Stomach smooth muscle (tissue), 2 donors: ENCODE results near the gene TTC19.

ENCODE experiments used
- H3K27ac ChIP-seq: one replicate; pipeline ENCODE4 v1.7.0; 2013; ENCODE audit warnings: mild to moderate bottlenecking, low read length, inconsistent platforms
- H3K27me3 ChIP-seq, 2 donors: one replicate each; pipeline ENCODE4 v1.7.0; 2013; ENCODE audit warnings: low read length in 2 of 2; ENCODE audit not compliant: insufficient read depth in 2 of 2, control insufficient read depth in 1 of 2
- H3K36me3 ChIP-seq, 2 donors: one replicate each; pipeline ENCODE4 v1.7.0; 2013; ENCODE audit warnings: low read length in 2 of 2; ENCODE audit not compliant: control insufficient read depth in 2 of 2, insufficient read depth in 2 of 2
- H3K4me1 ChIP-seq: one replicate; pipeline ENCODE4 v1.7.0; 2013; ENCODE audit warnings: low read length; ENCODE audit not compliant: control insufficient read depth, insufficient read depth
- H3K4me3 ChIP-seq, 2 donors: one replicate each; pipeline ENCODE4 v1.7.0; 2013; ENCODE audit warnings: low read length in 2 of 2
- H3K9ac ChIP-seq, 2 donors: one replicate each; pipeline ENCODE4 v1.7.0; 2013; ENCODE audit warnings: low read length in 2 of 2, mild to moderate bottlenecking in 1 of 2
- H3K9me3 ChIP-seq, 2 donors: one replicate each; pipeline ENCODE4 v1.7.0; 2013; ENCODE audit warnings: low read length in 2 of 2; ENCODE audit not compliant: control insufficient read depth in 2 of 2
- donor health status: healthy.
- donor health status: Pancreatic carcinoma.

The TTC19 gene

GRCh38 chr17:16001226-16001897 lies 1.7 kb downstream of the TTC19 start:
- peaks cover 35 to 38% of the 10 kb centered on the region in 2 donors for H3K36me3 ChIP-seq
- H3K27ac ChIP-seq: no peak overlapping the region
- H3K9ac ChIP-seq: no peak overlapping the region
- H3K4me1 ChIP-seq: peaks cover 11% of the 10 kb centered on the region
- peak overlapping the region in 1 of 2 donors; percentile 86 for H3K4me3 ChIP-seq
- no peaks in the 10 kb centered on the region for H3K9me3 ChIP-seq
- H3K27me3 ChIP-seq: no peaks in the 10 kb centered on the region

DNA sequence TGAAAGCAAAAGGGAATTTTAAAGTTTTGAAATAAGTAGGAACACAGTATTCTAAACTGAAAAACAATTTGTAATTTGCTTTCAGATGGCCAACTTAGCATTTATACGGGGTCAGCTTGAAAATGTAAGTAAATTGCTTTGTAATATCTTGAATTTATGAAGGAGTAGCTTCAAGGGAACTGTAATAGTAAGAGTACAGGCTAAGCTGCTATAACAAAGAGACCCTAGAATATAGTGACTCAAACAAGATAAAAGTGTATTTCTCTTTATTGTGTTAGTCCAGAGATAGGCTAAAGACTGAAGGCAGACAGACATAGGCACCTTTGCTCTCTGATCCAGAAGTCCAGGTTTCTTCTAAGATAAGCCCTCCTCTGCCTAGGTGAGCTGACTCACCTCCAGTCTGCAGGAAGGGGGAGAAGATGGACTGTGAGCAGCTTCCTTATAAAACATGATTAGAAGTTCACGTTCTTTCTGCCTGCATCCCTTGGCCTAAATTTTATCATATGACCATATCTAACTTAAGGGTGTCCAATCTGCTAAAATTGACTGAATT lies 3.2 kb downstream of the TTC19 start:
- Histone ChIP-seq H3K4me3 (no peak overlapping the region), H3K9me3 (no peaks in the 10 kb centered on the region), H3K27me3 (no peaks in the 10 kb centered on the region), H3K27ac (no peak overlapping the region), H3K4me1 (peaks cover 11% of the 10 kb centered on the region), H3K9ac (no peak overlapping the region), H3K36me3 (peaks cover 44 to 46% of the 10 kb centered on the region in 2 donors)

- Histone ChIP-seq H3K27ac (no peak overlapping the region), H3K4me3 (no peak overlapping the region), H3K27me3 (no peaks in the 10 kb centered on the region), H3K36me3 (peaks cover 51 to 56% of the 10 kb centered on the region in 2 donors), H3K4me1 (peaks cover 10% of the 10 kb centered on the region), H3K9ac (no peak overlapping the region), H3K9me3 (no peaks in the 10 kb centered on the region)
Measured at GRCh38 chr17:16003841-16004240, 4.2 kb downstream of the TTC19 start.

- Histone ChIP-seq H3K27me3 (no peaks in the 10 kb centered on the region), H3K9ac (no peak overlapping the region), H3K9me3 (no peaks in the 10 kb centered on the region), H3K36me3 (peaks cover 51 to 61% of the 10 kb centered on the region in 2 donors), H3K4me3 (no peak overlapping the region), H3K27ac (no peak overlapping the region), H3K4me1 (peaks cover 4% of the 10 kb centered on the region)
Measured at GRCh38 chr17:16005636-16006035, 6.0 kb downstream of the TTC19 start.

- Histone ChIP-seq H3K4me1 (no peaks in the 10 kb centered on the region), H3K4me3 (no peak overlapping the region), H3K27me3 (no peaks in the 10 kb centered on the region), H3K9ac (no peak overlapping the region), H3K9me3 (no peaks in the 10 kb centered on the region), H3K36me3 (peaks cover 50 to 55% of the 10 kb centered on the region in 2 donors), H3K27ac (no peak overlapping the region)
Measured at GRCh38 chr17:16007439-16007838, 7.8 kb downstream of the TTC19 start.

- Histone ChIP-seq H3K27ac (no peak overlapping the region), H3K4me3 (no peak overlapping the region), H3K9ac (no peak overlapping the region), H3K36me3 (peaks cover 12 to 17% of the 10 kb centered on the region in 2 donors), H3K9me3 (no peaks in the 10 kb centered on the region), H3K4me1 (no peaks in the 10 kb centered on the region), H3K27me3 (no peaks in the 10 kb centered on the region)
Measured at GRCh38 chr17:16013943-16014407, 14.4 kb downstream of the TTC19 start.

GRCh38 chr17:16019347-16019746 lies 19.7 kb downstream of the TTC19 start:
- H3K9ac ChIP-seq: no peak overlapping the region
- H3K4me1 ChIP-seq: no peaks in the 10 kb centered on the region
- H3K36me3 ChIP-seq: peaks cover 11% of the 10 kb centered on the region in 2 donors
- no peak overlapping the region for H3K4me3 ChIP-seq
- H3K27me3 ChIP-seq: no peaks in the 10 kb centered on the region
- H3K9me3 ChIP-seq: no peaks in the 10 kb centered on the region
- no peak overlapping the region for H3K27ac ChIP-seq

DNA sequence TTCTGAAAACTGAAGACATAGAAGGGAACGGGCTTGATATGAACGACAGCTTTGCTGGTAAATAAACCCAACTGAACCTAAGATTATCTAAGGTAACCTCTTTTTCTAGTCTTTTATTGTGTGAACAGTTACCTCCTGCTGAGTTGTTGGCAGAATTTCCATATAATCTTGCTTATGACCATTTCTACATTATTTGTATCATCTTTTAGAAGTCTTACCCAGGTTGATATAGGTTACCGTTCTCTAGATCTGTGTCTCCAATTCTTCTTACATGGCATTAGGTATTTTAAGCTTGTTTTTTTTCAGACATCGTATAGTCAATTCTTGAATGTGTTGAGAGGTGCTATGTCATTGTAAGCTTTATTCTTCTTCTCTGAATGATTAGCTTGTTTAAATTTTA lies 24.3 kb downstream of the TTC19 start:
- Histone ChIP-seq H3K4me1 (no peaks in the 10 kb centered on the region), H3K27me3 (no peaks in the 10 kb centered on the region), H3K9ac (no peak overlapping the region), H3K4me3 (no peak overlapping the region), H3K9me3 (no peaks in the 10 kb centered on the region), H3K36me3 (peaks cover 37 to 40% of the 10 kb centered on the region in 2 donors), H3K27ac (no peak overlapping the region)

DNA sequence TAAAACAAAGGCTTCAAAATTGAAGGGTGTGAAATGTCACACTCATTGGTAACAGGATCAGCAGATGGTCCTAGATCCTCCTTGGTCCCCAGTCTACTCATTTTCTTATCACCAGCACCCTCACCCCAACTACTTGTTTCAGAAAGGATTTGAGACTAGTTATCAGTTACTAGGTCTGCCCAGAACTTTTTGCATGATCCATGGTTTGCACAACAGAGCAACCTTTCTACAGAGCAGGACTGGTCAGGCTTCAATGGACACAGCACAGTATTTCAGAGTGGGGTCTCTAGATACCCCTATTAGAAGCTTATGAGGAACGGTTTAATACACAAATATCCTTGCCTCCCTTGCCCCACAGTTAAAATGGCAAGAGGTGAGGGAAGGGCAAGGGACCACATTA lies 25.6 kb downstream of the TTC19 start:
- Histone ChIP-seq H3K4me1 (no peaks in the 10 kb centered on the region), H3K9me3 (no peaks in the 10 kb centered on the region), H3K27me3 (no peaks in the 10 kb centered on the region), H3K9ac (no peak overlapping the region), H3K27ac (no peak overlapping the region), H3K36me3 (peaks cover 33 to 49% of the 10 kb centered on the region in 2 donors), H3K4me3 (no peak overlapping the region)

DNA sequence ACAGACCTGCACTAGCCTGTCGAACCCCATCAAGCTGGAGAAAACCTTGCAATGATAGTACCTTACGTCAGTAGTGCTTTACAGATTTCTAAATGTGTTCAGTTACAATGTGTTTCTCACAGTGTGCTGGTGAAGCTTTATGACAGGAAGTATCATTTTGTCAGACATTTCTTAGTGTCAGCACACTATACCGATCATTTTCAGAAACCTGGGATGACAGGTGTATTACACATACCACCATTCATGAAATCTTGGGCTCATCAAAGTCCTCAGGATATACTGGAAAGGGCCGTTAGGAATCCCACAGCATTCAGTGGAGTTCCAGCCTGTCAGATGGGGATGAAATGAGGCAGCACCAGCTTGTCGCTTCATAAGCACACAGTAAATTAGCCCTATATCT lies 27.3 kb downstream of the TTC19 start:
- no peaks in the 10 kb centered on the region for H3K9me3 ChIP-seq
- no peak overlapping the region for H3K9ac ChIP-seq
- no peaks in the 10 kb centered on the region for H3K4me1 ChIP-seq
- no peak overlapping the region for H3K4me3 ChIP-seq
- no peaks in the 10 kb centered on the region for H3K27me3 ChIP-seq
- H3K27ac ChIP-seq: no peak overlapping the region
- H3K36me3 ChIP-seq: peaks cover 34 to 57% of the 10 kb centered on the region in 2 donors
